ENCODE results near the gene TANK. TPM values are rescaled to one million over a fixed set of nuclear protein-coding genes. Genes with fewer than 3 reads are reported as not detected.

The TANK gene
- total and polyA plus RNA-seq, 2 of the 13 experiments (the other 11 are each of a cell fraction or from before 2014, with no cell fraction given) = 66.9 to 96.1 TPM

DNA sequence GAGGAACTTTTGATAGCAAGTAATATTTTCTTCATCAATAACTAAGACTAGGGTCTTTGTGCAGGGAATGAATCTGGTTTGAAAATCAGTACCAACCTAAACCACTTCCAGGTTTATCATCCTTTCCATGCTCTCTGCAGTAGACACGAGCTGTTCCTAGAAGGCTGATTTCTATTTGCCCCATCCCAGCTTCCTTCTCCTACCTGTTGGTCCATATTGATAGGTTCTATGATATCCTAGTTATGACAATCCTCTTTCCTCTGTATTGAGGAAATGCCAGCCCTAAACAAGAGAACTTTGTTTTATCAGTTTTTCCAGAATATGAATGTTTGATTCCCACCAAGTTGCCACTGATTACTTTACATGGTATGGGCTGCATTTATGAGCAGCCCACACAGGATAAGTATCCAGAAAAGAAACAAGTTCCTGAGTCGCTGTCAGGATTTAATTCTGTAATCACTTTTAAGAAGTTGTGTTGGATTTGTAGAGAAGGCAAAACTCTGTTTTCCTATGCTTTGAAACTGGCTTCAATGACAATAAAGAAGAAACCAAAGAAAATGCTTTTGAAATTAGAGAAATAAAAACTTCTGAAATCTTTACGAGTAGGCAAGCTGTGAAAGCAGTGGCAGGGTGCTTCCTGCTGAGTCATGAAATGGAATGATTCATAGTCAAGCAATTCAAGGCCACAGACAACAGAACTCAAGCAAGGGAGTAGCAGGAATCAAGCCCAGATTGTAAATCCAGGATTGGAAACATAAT lies 37.3 kb upstream of the TANK start:
- FAIRE-seq = peak; percentile 83
- H3K9ac ChIP-seq (ENCODE audit: insufficient read depth, low read depth, low read length) = 0 out of 2 replicates have a peak overlapping the region, but pooled peaks have one; percentile 18
- BruUV-seq (replicated peaks) = no TSS peak
- TF ChIP-seq ZNF251 (CRISPR knock-in tag; IDR thresholded peaks at IDR 0.05) (no peak), ZNF33B (CRISPR knock-in tag; IDR thresholded peaks at IDR 0.05) (no peak), ISX (CRISPR knock-in tag; conservative IDR thresholded peaks at IDR 0.05) (no peak), RAD21 (CRISPR knock-in tag; IDR thresholded peaks at IDR 0.05) (no peak), ZNF12 (CRISPR knock-in tag; IDR thresholded peaks at IDR 0.05) (no peak), ZNF746 (CRISPR knock-in tag; IDR thresholded peaks at IDR 0.05) (no peak), HMGA1 (CRISPR knock-in tag; conservative IDR thresholded peaks at IDR 0.05) (no peak), IRF1 (CRISPR knock-in tag; IDR thresholded peaks at IDR 0.05; ENCODE audit: low read depth) (no peak), SSRP1 (CRISPR knock-in tag; IDR thresholded peaks at IDR 0.05) (no peak), SALL1 (CRISPR knock-in tag; IDR thresholded peaks at IDR 0.05) (peak; percentile 18; the same call in 1 of the 2 replicates), USF2 (IDR thresholded peaks at IDR 0.05; ENCODE audit: low read depth, low read length) (no peak), USF2 (CRISPR knock-in tag; IDR thresholded peaks at IDR 0.05; ENCODE audit: borderline replicate concordance) (no peak), ZNF484 (CRISPR knock-in tag; IDR thresholded peaks at IDR 0.05; ENCODE audit: borderline replicate concordance, low read depth) (no peak), ZGPAT (CRISPR knock-in tag; IDR thresholded peaks at IDR 0.05) (0 out of 2 replicates have a peak, but pooled peaks have one; percentile 34), BATF2 (CRISPR knock-in tag; IDR thresholded peaks at IDR 0.05) (no peak)
- TF ChIP-seq, protein P1, sequence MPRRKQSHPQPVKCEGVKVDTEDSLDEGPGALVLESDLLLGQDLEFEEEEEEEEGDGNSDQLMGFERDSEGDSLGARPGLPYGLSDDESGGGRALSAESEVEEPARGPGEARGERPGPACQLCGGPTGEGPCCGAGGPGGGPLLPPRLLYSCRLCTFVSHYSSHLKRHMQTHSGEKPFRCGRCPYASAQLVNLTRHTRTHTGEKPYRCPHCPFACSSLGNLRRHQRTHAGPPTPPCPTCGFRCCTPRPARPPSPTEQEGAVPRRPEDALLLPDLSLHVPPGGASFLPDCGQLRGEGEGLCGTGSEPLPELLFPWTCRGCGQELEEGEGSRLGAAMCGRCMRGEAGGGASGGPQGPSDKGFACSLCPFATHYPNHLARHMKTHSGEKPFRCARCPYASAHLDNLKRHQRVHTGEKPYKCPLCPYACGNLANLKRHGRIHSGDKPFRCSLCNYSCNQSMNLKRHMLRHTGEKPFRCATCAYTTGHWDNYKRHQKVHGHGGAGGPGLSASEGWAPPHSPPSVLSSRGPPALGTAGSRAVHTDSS (CRISPR knock-in tag; conservative IDR thresholded peaks at IDR 0.05) = no peak

More for the DNA sequence above, 37.3 kb upstream of the TANK start:
- 57% methylated on average over 3 of the region's 3 CpGs for WGBS (ENCODE audit: low lambda C conversion rate)
- no peaks in the 10 kb centered on the region for H3K79me2 ChIP-seq (ENCODE audit: insufficient read depth, low read length)
- no peak overlapping the region for H3K4me3 ChIP-seq (replicated peaks in 1 of 3; ENCODE audit: insufficient read depth in 1 of 3, low read depth in 2 of 3, low read length in 3 of 3)
- H3K27ac ChIP-seq (ENCODE audit: extremely low read length, insufficient read depth, low read length) = peak overlapping the region; percentile 49
- H2AFZ ChIP-seq (ENCODE audit: low read length) = peak overlapping the region; percentile 58
- H3K4me1 ChIP-seq (ENCODE audit: insufficient read depth, low read length) = peaks cover 54% of the 10 kb centered on the region
- intact Hi-C loops (cut with micrococcal nuclease; ENCODE audit: unreplicated experiment) = loop anchor here (1.0 kb wide), 1 partner anchor 12 kb away; no protein-coding TSS in a partner anchor
- ATAC-seq (peak; percentile 96), DNase-seq (ENCODE audit: low spot score) (peak; percentile 87)
- H4K20me1 ChIP-seq (ENCODE audit: insufficient read depth, low read length) = no peaks in the 10 kb centered on the region
- H3K9me3 ChIP-seq (ENCODE audit: low read length) = no peaks in the 10 kb centered on the region
- H3K36me3 ChIP-seq (replicated peaks in 1 of 2; ENCODE audit: control insufficient read depth in 1 of 2, insufficient read depth in 2 of 2, low read length in 2 of 2) = no peaks in the 10 kb centered on the region
- ChIA-PET POLR2A (no interaction called here), CTCF (ENCODE audit: low intra/inter-chr PET ratio, low total read pairs) (no interaction called here)
- in situ Hi-C loops (cut with HindIII; ENCODE audit: extremely low pct_ligation_motif_present, low pct_unique_long_range_greater_than_20kb) = no loop called here
- H3K4me2 ChIP-seq (ENCODE audit: low read depth, low read length) = peak overlapping the region; percentile 30; the same call in 1 of the 2 replicates
- H3K27me3 ChIP-seq (ENCODE audit: control insufficient read depth in 1 of 2, insufficient read depth in 2 of 2, low read length in 2 of 2) = no peaks in the 10 kb centered on the region

All from HepG2 (cell line).